ENCODE data around the gene LRRK1. TPM values are rescaled to one million over a fixed set of nuclear protein-coding genes. Genes with fewer than 3 reads are reported as not detected.

The LRRK1 gene
- total and polyA plus RNA-seq, 8 donors = 2.3 to 73.3 (median 7.0) TPM

GRCh38 chr15:101108791-101109190, 189.6 kb downstream of the LRRK1 start:
- Histone ChIP-seq H3K4me3 (no peak overlapping the region), H3K4me1 (peaks cover 0 to 5% (median 0%) of the 10 kb centered on the region in 4 donors), H3K9me3 (no peaks in the 10 kb centered on the region), H3K36me3 (no peaks in the 10 kb centered on the region), H3K27ac (no peak overlapping the region), H3K27me3 (no peaks in the 10 kb centered on the region)
- TF ChIP-seq EP300 (IDR thresholded peaks at IDR 0.05) (no peak), POLR2AphosphoS5 (IDR thresholded peaks at IDR 0.05) (no peak), POLR2A (IDR thresholded peaks at IDR 0.05) (no peak), CTCF (IDR thresholded peaks at IDR 0.05) (no peak)
- no peak for DNase-seq
- WGBS, 5 donors = 95 to 98% (median 96%) methylated on average over 7 of the region's 7 CpGs
- intact Hi-C loops (cut with DNase I; ENCODE audit: low total_unique reads) = no loop called here

- Histone ChIP-seq H3K4me1 (peaks cover 0 to 5% (median under 1%) of the 10 kb centered on the region in 4 donors), H3K27ac (no peak overlapping the region), H3K9me3 (no peaks in the 10 kb centered on the region), H3K36me3 (no peaks in the 10 kb centered on the region), H3K4me3 (no peak overlapping the region), H3K27me3 (no peaks in the 10 kb centered on the region)
- 79 to 87% (median 82%) methylated on average over 21 to 23 of the region's 23 CpGs for WGBS, 5 donors
- no peak for TF ChIP-seq POLR2A (IDR thresholded peaks at IDR 0.05)
- no peak for TF ChIP-seq EP300 (IDR thresholded peaks at IDR 0.05)
- no peak for TF ChIP-seq CTCF (IDR thresholded peaks at IDR 0.05)
- no peak for TF ChIP-seq POLR2AphosphoS5 (IDR thresholded peaks at IDR 0.05)
- intact Hi-C loops (cut with DNase I; ENCODE audit: low total_unique reads) = no loop called here
- DNase-seq = no peak
Measured at GRCh38 chr15:101110681-101111569, 191.8 kb downstream of the LRRK1 start.

GRCh38 chr15:101111570-101112262, 192.6 kb downstream of the LRRK1 start:
- Histone ChIP-seq H3K9me3 (no peaks in the 10 kb centered on the region), H3K27ac (no peak overlapping the region), H3K4me3 (no peak overlapping the region), H3K36me3 (no peaks in the 10 kb centered on the region), H3K4me1 (peaks cover 0 to 12% (median 0%) of the 10 kb centered on the region in 4 donors), H3K27me3 (no peaks in the 10 kb centered on the region)
- intact Hi-C loops (cut with DNase I; ENCODE audit: low total_unique reads) = no loop called here
- TF ChIP-seq POLR2AphosphoS5 (IDR thresholded peaks at IDR 0.05) = no peak
- no peak for TF ChIP-seq CTCF (IDR thresholded peaks at IDR 0.05)
- 78 to 88% (median 85%) methylated on average over 14 to 16 of the region's 16 CpGs for WGBS, 5 donors
- no peak for DNase-seq

GRCh38 chr15:101112336-101113113, 193.4 kb downstream of the LRRK1 start:
- no peak overlapping the region for H3K4me3 ChIP-seq
- no peaks in the 10 kb centered on the region for H3K9me3 ChIP-seq
- H3K27ac ChIP-seq = no peak overlapping the region
- no peak for DNase-seq
- no peaks in the 10 kb centered on the region for H3K27me3 ChIP-seq
- peaks cover 0 to 12% (median 0%) of the 10 kb centered on the region in 4 donors for H3K4me1 ChIP-seq
- no peaks in the 10 kb centered on the region for H3K36me3 ChIP-seq
- intact Hi-C loops (cut with DNase I; ENCODE audit: low total_unique reads) = no loop called here
- no peak for TF ChIP-seq POLR2A (IDR thresholded peaks at IDR 0.05)
- no peak for TF ChIP-seq EP300 (IDR thresholded peaks at IDR 0.05)
- TF ChIP-seq POLR2AphosphoS5 (IDR thresholded peaks at IDR 0.05) = no peak
- TF ChIP-seq CTCF (IDR thresholded peaks at IDR 0.05) = no peak
- WGBS, 5 donors = 56 to 77% (median 66%) methylated on average over 11 to 16 of the region's 16 CpGs

Data from stomach (tissue), 9 donors.